ENCODE results near the gene XPR1.

DNA sequence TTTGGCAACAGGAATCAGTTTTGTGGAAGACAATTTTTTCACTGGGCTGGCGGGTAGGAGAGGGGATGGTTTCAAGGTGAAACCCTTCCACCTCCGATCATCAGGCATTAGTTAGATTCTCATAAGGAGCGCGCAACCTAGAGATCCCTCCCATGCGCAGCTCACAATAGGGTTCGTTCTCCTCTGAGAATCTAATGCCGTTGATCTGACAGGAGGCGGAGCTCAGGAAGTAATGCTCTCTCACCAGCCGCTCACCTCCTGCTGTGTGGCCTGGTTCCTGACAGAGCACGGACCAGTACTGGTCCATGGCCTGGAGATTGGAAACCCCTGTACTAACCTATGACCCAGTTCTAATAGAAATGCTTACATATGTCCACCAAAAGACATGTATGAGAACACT lies 184.3 kb downstream of the XPR1 start:
- TF ChIP-seq, protein P1, sequence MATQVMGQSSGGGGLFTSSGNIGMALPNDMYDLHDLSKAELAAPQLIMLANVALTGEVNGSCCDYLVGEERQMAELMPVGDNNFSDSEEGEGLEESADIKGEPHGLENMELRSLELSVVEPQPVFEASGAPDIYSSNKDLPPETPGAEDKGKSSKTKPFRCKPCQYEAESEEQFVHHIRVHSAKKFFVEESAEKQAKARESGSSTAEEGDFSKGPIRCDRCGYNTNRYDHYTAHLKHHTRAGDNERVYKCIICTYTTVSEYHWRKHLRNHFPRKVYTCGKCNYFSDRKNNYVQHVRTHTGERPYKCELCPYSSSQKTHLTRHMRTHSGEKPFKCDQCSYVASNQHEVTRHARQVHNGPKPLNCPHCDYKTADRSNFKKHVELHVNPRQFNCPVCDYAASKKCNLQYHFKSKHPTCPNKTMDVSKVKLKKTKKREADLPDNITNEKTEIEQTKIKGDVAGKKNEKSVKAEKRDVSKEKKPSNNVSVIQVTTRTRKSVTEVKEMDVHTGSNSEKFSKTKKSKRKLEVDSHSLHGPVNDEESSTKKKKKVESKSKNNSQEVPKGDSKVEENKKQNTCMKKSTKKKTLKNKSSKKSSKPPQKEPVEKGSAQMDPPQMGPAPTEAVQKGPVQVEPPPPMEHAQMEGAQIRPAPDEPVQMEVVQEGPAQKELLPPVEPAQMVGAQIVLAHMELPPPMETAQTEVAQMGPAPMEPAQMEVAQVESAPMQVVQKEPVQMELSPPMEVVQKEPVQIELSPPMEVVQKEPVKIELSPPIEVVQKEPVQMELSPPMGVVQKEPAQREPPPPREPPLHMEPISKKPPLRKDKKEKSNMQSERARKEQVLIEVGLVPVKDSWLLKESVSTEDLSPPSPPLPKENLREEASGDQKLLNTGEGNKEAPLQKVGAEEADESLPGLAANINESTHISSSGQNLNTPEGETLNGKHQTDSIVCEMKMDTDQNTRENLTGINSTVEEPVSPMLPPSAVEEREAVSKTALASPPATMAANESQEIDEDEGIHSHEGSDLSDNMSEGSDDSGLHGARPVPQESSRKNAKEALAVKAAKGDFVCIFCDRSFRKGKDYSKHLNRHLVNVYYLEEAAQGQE (IDR thresholded peaks at IDR 0.05; ENCODE audit: low read depth) = no peak
- no peak for TF ChIP-seq TAF1 (IDR thresholded peaks at IDR 0.05; ENCODE audit: low read depth)
- TF ChIP-seq RAD21 (IDR thresholded peaks at IDR 0.05; ENCODE audit: low read depth) = no peak
- no peak for TF ChIP-seq FOXM1 (IDR thresholded peaks at IDR 0.05; ENCODE audit: borderline replicate concordance, low read depth)
- TF ChIP-seq CEBPB (IDR thresholded peaks at IDR 0.05) = no peak
- TF ChIP-seq, protein P2, sequence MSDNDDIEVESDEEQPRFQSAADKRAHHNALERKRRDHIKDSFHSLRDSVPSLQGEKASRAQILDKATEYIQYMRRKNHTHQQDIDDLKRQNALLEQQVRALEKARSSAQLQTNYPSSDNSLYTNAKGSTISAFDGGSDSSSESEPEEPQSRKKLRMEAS (IDR thresholded peaks at IDR 0.05) = no peak
- no peak for TF ChIP-seq TEAD4 (IDR thresholded peaks at IDR 0.05)
- TF ChIP-seq YY1 (IDR thresholded peaks at IDR 0.05; ENCODE audit: low read depth) = no peak
- no peak for TF ChIP-seq TCF12 (IDR thresholded peaks at IDR 0.05; ENCODE audit: low read depth)

Data from Ishikawa (cell line).